Measurements from ENCODE around the gene NDRG4.

NDRG4 gene

GRCh38 chr16:58548378-58548777 is 48.4 kb downstream of the NDRG4 start:
- DNase-seq: no peak

GRCh38 chr16:58551496-58551895 is 51.6 kb downstream of the NDRG4 start:
- no peak for DNase-seq

GRCh38 chr16:58556678-58557077 is 56.7 kb downstream of the NDRG4 start:
- no peak for DNase-seq
